Measurements from ENCODE around the gene KLHDC3. TPM values are rescaled to one million over a fixed set of nuclear protein-coding genes. Genes with fewer than 3 reads are reported as not detected.

Gene KLHDC3
- total and polyA plus RNA-seq, 2 of the 13 experiments (the other 11 are each of a cell fraction or from before 2014, with no cell fraction given), result 78.3 to 91.5 TPM

GRCh38 chr6:43053545-43054205, 39.6 kb downstream of the KLHDC3 start, which contains the start of gene CUL7 (continued):
- TF ChIP-seq ZNF75D (CRISPR knock-in tag; IDR thresholded peaks at IDR 0.05; ENCODE audit: borderline replicate concordance), result 0 out of 2 replicates have a peak, but pooled peaks have one; percentile 44
- 0 out of 2 replicates have a peak, but pooled peaks have one; percentile 30 for TF ChIP-seq ISX (CRISPR knock-in tag; conservative IDR thresholded peaks at IDR 0.05)
- no peak; the same call in 1 of the 2 replicates for TF ChIP-seq RERE (CRISPR knock-in tag; IDR thresholded peaks at IDR 0.05; ENCODE audit: low read depth)
- TF ChIP-seq ZNF264 (CRISPR knock-in tag; IDR thresholded peaks at IDR 0.05), result peak; percentile 81; the same call in 1 of the 2 replicates
- peak; percentile 47; the same call in 1 of the 2 replicates for TF ChIP-seq ZBTB8A (CRISPR knock-in tag; IDR thresholded peaks at IDR 0.05; ENCODE audit: borderline replicate concordance, low read depth)
- peak; percentile 67; the same call in 1 of the 2 replicates for TF ChIP-seq MEIS1 (CRISPR knock-in tag; IDR thresholded peaks at IDR 0.05; ENCODE audit: borderline replicate concordance)
- TF ChIP-seq ZNF674 (CRISPR knock-in tag; IDR thresholded peaks at IDR 0.05; ENCODE audit: low read depth), result peak; percentile 44; the same call in 1 of the 2 replicates
- TF ChIP-seq TERF1 (CRISPR knock-in tag; IDR thresholded peaks at IDR 0.05), result no peak
- peak; percentile 91 for TF ChIP-seq ERF (CRISPR knock-in tag; IDR thresholded peaks at IDR 0.05)
- TF ChIP-seq NR2F1 (CRISPR knock-in tag; IDR thresholded peaks at IDR 0.05), result no peak; a peak in 1 of 4 replicates
- peak; percentile 58; the same call in 1 of the 2 replicates for TF ChIP-seq MAF1 (CRISPR knock-in tag; IDR thresholded peaks at IDR 0.05; ENCODE audit: borderline replicate concordance)
- TF ChIP-seq USF2 (IDR thresholded peaks at IDR 0.05; ENCODE audit: low read depth, low read length), result no peak
- no peak for TF ChIP-seq USF2 (CRISPR knock-in tag; IDR thresholded peaks at IDR 0.05; ENCODE audit: borderline replicate concordance)
- peak; percentile 74 for TF ChIP-seq FOXA3 (CRISPR knock-in tag; IDR thresholded peaks at IDR 0.05)
- peak; percentile 85; the same call in 1 of the 2 replicates for TF ChIP-seq ZBTB20 (CRISPR knock-in tag; IDR thresholded peaks at IDR 0.05; ENCODE audit: borderline replicate concordance, low read depth)
